HepG2 (cell line): ENCODE data around the gene NLGN3. TPM values are rescaled to one million over a fixed set of nuclear protein-coding genes. Genes with fewer than 3 reads are reported as not detected.

ENCODE experiments used
- BRCA1 ChIP-seq: sonication (generic); formaldehyde crosslinking; IDR thresholded peaks from 2 replicates; pipeline ENCODE4 v1.4.0; 2020; ENCODE audit warnings: missing genetic modification reagents
- ETV5 ChIP-seq: IDR thresholded peaks from 2 replicates; pipeline ENCODE4 v1.6.1; 2018; ENCODE audit warnings: missing biosample characterization, missing genetic modification reagents, inconsistent platforms, borderline replicate concordance
- KLF12 ChIP-seq: sonication (generic); formaldehyde crosslinking; IDR thresholded peaks from 2 replicates; pipeline ENCODE4 v1.4.0; 2020; ENCODE audit warnings: missing genetic modification reagents, borderline replicate concordance
- KLF16 ChIP-seq, 2 experiments: sonication (generic) in 1 of 2; formaldehyde crosslinking in 1 of 2; IDR thresholded peaks; 2 replicates each; pipeline versions ENCODE4 v1.6.1 to v1.8.0; 2016 to 2023; ENCODE audit warnings: missing genetic modification reagents in 2 of 2, missing compliant biosample characterization in 1 of 2
- SKI ChIP-seq: fragments of 450-650 bp; IDR thresholded peaks from one replicate; pipeline ENCODE4 v1.6.1; 2018; ENCODE audit warnings: mild to moderate bottlenecking; ENCODE audit not compliant: partially characterized antibody
- SOX6 ChIP-seq, 2 experiments: fragments of 450-650 bp in 1 of 2; sonication (generic) in 1 of 2; formaldehyde crosslinking in 1 of 2; IDR thresholded peaks; 2 replicates each; pipeline versions ENCODE4 v1.4.0 to v1.6.1; 2017 to 2020; ENCODE audit warnings: antibody characterized with exemption in 1 of 2, mild to moderate bottlenecking in 1 of 2, missing genetic modification reagents in 1 of 2
- STAG1 ChIP-seq: sonication (generic); formaldehyde crosslinking; IDR thresholded peaks from 2 replicates; pipeline ENCODE4 v1.4.0; 2020; ENCODE audit warnings: missing genetic modification reagents
- THAP11 ChIP-seq: IDR thresholded peaks from 2 replicates; pipeline ENCODE4 v1.6.1; 2016; ENCODE audit warnings: missing biosample characterization, missing genetic modification reagents
- ZKSCAN8 ChIP-seq: IDR thresholded peaks from 2 replicates; pipeline ENCODE4 v1.6.1; 2016; ENCODE audit warnings: borderline replicate concordance, missing genetic modification reagents, missing compliant biosample characterization
- ZNF232 ChIP-seq: sonication (generic); formaldehyde crosslinking; IDR thresholded peaks from 2 replicates; pipeline ENCODE4 v1.4.0; 2020; ENCODE audit warnings: missing genetic modification reagents, borderline replicate concordance
- ZNF691 ChIP-seq: sonication (generic); formaldehyde crosslinking; IDR thresholded peaks from 2 replicates; pipeline ENCODE4 v1.4.0; 2020; ENCODE audit warnings: missing genetic modification reagents, low read depth, mild to moderate bottlenecking, borderline replicate concordance
- polyA plus RNA-seq, 8 experiments: library from polyadenylated mRNA; depleted of rRNA in 3 of 8; stranded (reverse) in 7 of 8; unstranded in 1 of 8; fragments of >200 nt; fragmentation: Illumina TruSeq in 4 of 8; extraction: Trizol in 4 of 8; gene quantifications; 2 replicates each; pipeline versions ENCODE4 v1.2.1 to v1.2.3, GENCODE V29; 2011 to 2016; ENCODE audit warnings: low read depth in 4 of 8, missing spikeins in 1 of 8, mixed read lengths in 1 of 8; ENCODE audit not compliant: insufficient read depth in 1 of 8
- total RNA-seq, 5 experiments: library from RNA; depleted of rRNA; stranded (reverse); fragments of >200 nt; fragmentation: Illumina TruSeq; extraction: Trizol; gene quantifications; 2 replicates each; pipeline ENCODE4 v1.2.3, GENCODE V29; 2016; ENCODE audit warnings: low read depth in 1 of 5
- TF ChIP-seq, protein P1 (sequence below), 2 experiments: fragments of 450-650 bp in 1 of 2; sonication (generic) in 1 of 2; formaldehyde crosslinking in 1 of 2; IDR thresholded peaks; 2 replicates each; pipeline versions ENCODE4 v1.6.1 to v1.8.0; 2016 to 2022; ENCODE audit warnings: antibody characterized with exemption in 1 of 2, mild to moderate bottlenecking in 1 of 2, missing genetic modification reagents in 1 of 2
- TF ChIP-seq, protein P2 (sequence below): sonication (generic); formaldehyde crosslinking; IDR thresholded peaks from 2 replicates; pipeline ENCODE4 v1.4.0; 2020; ENCODE audit warnings: missing genetic modification reagents

NLGN3 gene
- total and polyA plus RNA-seq, 2 of the 13 experiments (the other 11 are each of a cell fraction or from before 2014, with no cell fraction given), result 0.04 to 0.16 TPM

GRCh38 chrX:71214604-71215337 lies 70.1 kb downstream of the NLGN3 start (continued):
- TF ChIP-seq ZKSCAN8 (CRISPR knock-in tag) (no peak), KLF16 (CRISPR knock-in tag; IDR thresholded peaks at IDR 0.05) (peak in 1 of 2 experiments; percentile 23; a peak in 1 of 4 replicates), THAP11 (0 out of 2 replicates have a peak, but pooled peaks have one; percentile 16), ZNF232 (no peak), STAG1 (0 out of 2 replicates have a peak, but pooled peaks have one; percentile 12), ETV5 (peak; percentile 26; the same call in 1 of the 2 replicates), ZNF691 (CRISPR knock-in tag) (peak; percentile 39; the same call in 1 of the 2 replicates), BRCA1 (peak; percentile 35; the same call in 1 of the 2 replicates), SKI (peak; percentile 38), SOX6 (IDR thresholded peaks at IDR 0.05) (no peak), SOX6 (CRISPR knock-in tag; IDR thresholded peaks at IDR 0.05) (0 out of 2 replicates have a peak, but pooled peaks have one; percentile 18), KLF12 (CRISPR knock-in tag) (peak; percentile 32; the same call in 1 of the 2 replicates)
- TF ChIP-seq, protein P1, sequence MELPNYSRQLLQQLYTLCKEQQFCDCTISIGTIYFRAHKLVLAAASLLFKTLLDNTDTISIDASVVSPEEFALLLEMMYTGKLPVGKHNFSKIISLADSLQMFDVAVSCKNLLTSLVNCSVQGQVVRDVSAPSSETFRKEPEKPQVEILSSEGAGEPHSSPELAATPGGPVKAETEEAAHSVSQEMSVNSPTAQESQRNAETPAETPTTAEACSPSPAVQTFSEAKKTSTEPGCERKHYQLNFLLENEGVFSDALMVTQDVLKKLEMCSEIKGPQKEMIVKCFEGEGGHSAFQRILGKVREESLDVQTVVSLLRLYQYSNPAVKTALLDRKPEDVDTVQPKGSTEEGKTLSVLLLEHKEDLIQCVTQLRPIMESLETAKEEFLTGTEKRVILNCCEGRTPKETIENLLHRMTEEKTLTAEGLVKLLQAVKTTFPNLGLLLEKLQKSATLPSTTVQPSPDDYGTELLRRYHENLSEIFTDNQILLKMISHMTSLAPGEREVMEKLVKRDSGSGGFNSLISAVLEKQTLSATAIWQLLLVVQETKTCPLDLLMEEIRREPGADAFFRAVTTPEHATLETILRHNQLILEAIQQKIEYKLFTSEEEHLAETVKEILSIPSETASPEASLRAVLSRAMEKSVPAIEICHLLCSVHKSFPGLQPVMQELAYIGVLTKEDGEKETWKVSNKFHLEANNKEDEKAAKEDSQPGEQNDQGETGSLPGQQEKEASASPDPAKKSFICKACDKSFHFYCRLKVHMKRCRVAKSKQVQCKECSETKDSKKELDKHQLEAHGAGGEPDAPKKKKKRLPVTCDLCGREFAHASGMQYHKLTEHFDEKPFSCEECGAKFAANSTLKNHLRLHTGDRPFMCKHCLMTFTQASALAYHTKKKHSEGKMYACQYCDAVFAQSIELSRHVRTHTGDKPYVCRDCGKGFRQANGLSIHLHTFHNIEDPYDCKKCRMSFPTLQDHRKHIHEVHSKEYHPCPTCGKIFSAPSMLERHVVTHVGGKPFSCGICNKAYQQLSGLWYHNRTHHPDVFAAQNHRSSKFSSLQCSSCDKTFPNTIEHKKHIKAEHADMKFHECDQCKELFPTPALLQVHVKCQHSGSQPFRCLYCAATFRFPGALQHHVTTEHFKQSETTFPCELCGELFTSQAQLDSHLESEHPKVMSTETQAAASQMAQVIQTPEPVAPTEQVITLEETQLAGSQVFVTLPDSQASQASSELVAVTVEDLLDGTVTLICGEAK (IDR thresholded peaks at IDR 0.05), result no peak
- TF ChIP-seq, protein P1 (CRISPR knock-in tag; IDR thresholded peaks at IDR 0.05), result peak; percentile 39; the same call in 1 of the 2 replicates
- TF ChIP-seq, protein P2, sequence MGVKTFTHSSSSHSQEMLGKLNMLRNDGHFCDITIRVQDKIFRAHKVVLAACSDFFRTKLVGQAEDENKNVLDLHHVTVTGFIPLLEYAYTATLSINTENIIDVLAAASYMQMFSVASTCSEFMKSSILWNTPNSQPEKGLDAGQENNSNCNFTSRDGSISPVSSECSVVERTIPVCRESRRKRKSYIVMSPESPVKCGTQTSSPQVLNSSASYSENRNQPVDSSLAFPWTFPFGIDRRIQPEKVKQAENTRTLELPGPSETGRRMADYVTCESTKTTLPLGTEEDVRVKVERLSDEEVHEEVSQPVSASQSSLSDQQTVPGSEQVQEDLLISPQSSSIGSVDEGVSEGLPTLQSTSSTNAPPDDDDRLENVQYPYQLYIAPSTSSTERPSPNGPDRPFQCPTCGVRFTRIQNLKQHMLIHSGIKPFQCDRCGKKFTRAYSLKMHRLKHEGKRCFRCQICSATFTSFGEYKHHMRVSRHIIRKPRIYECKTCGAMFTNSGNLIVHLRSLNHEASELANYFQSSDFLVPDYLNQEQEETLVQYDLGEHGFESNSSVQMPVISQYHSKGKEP (CRISPR knock-in tag), result no peak
